Adrenal gland (tissue), 12 donors: ENCODE measurements around the gene SFMBT1. TPM values are rescaled to one million over a fixed set of nuclear protein-coding genes. Genes with fewer than 3 reads are reported as not detected.

ENCODE experiments used
- DNase-seq, 7 donors: peaks; one replicate each; pipeline ENCODE4 v3.0.0-alpha.2; 2019 to 2020
- H3K27ac ChIP-seq, 5 donors: fragments of 200-600 bp; sonication (generic) in 4 of 5; 1 replicate in 3 of 5; 2 replicates in 2 of 5; pipeline versions ENCODE4 v1.5.1 to v1.8.0; 2016 to 2020; ENCODE audit warnings: mild to moderate bottlenecking in 1 of 5
- H3K27me3 ChIP-seq: fragments of 200-600 bp; 2 replicates; pipeline ENCODE4 v1.8.0; 2021
- H3K36me3 ChIP-seq, 2 donors: fragments of 200-600 bp; replicated peaks in 1 of 2; 1 replicate in 1 of 2; 2 replicates in 1 of 2; pipeline versions ENCODE4 v1.5.1 to v1.8.0; 2018 to 2022
- H3K4me1 ChIP-seq, 2 donors: fragments of 200-600 bp; replicated peaks in 1 of 2; 1 replicate in 1 of 2; 2 replicates in 1 of 2; pipeline versions ENCODE4 v1.5.1 to v1.8.0; 2018 to 2021
- H3K4me3 ChIP-seq, 4 donors: fragments of 200-600 bp; sonication (generic) in 3 of 4; one replicate each; pipeline ENCODE4 v1.5.1; 2016 to 2018
- H3K9me3 ChIP-seq, 3 donors: fragments of 200-600 bp; sonication (generic) in 1 of 3; replicated peaks in 1 of 3; 1 replicate in 2 of 3; 2 replicates in 1 of 3; pipeline versions ENCODE4 v1.5.1 to v1.8.0; 2016 to 2021
- CTCF ChIP-seq, 6 experiments: fragments of 450-650 bp in 4 of 6; fragments of 200-600 bp in 2 of 6; sonication (generic) in 1 of 6; IDR thresholded peaks; 1 replicate in 5 of 6; 2 replicates in 1 of 6; pipeline versions ENCODE4 v1.5.1 to v1.8.0; 2016 to 2021; ENCODE audit warnings: antibody characterized with exemption in 6 of 6, mild to moderate bottlenecking in 2 of 6, moderate library complexity in 1 of 6
- POLR2A ChIP-seq, 2 donors: fragments of 450-650 bp; IDR thresholded peaks; one replicate each; pipeline ENCODE4 v1.6.1; 2017; ENCODE audit warnings: antibody characterized with exemption in 2 of 2, mild to moderate bottlenecking in 2 of 2, moderate library complexity in 1 of 2
- WGBS, 4 donors: extraction: QIAGEN DNeasy Blood & Tissue Kit in 2 of 4; methylation state at CpG; one replicate each; pipeline versions ENCODE4 v1.1.5 to v1.1.7; 2013 to 2017; 5-methylcytosine and 5-hydroxymethylcytosine counted together
- intact Hi-C, 2 donors: fragments of 100-400 bp; cut with DNase I; formaldehyde crosslinking; loops; one replicate each; pipeline versions ENCODE4 v1.14.1 to v1.15.0; 2022 to 2023
- polyA plus RNA-seq, 3 donors: library from polyadenylated mRNA; stranded (reverse); fragments of 200-250 nt in 2 of 3; fragments of 350-450 nt in 1 of 3; fragmentation: Illumina TruSeq in 1 of 3; extraction: RNeasy Lipid Tissue Mini Kit (QIAGEN cat#74804) in 1 of 3; gene quantifications; one replicate each; pipeline ENCODE4 v1.2.3, GENCODE V29; 2013 to 2014
- total RNA-seq, 9 donors: library from RNA; depleted of rRNA in 4 of 9; stranded (reverse); fragments of >200 nt in 4 of 9; fragments of 120-200 nt in 1 of 9; fragmentation: NEBNext Ultra II Directional in 1 of 9; extraction: Animal tissue kit (Norgen Biotek cat#: 25700) in 1 of 9; gene quantifications; one replicate each; pipeline versions ENCODE4 v1.1.0 to v1.2.4, GENCODE V29; 2013 to 2023
- donor health status: healthy with polysubstance abuse.
- donor health status: Bipolar disorder and iron deficiency.
- donor health status: DM: yes; HTN: yes; CAD: no.
- donor health status: DM: no; HTN: no; CAD: no.
- donor health status: DM: no; HTN: no; CAD: no.
- donor health status: DM: yes; HTN: yes; CAD: no.

Gene SFMBT1
- total and polyA plus RNA-seq, 12 donors = 2.1 to 14.8 (median 8.3) TPM

- Histone ChIP-seq H3K27me3 (no peaks in the 10 kb centered on the region), H3K4me3 (no peak overlapping the region), H3K9me3 (no peaks in the 10 kb centered on the region), H3K4me1 (peaks cover 8 to 13% of the 10 kb centered on the region in 2 donors), H3K36me3 (no peaks in the 10 kb centered on the region), H3K27ac (no peak overlapping the region)
- 91 to 96% (median 94%) methylated on average over 3 of the region's 3 CpGs for WGBS, 4 donors
- intact Hi-C loops = no loop called here
- no peak for DNase-seq
- TF ChIP-seq CTCF (IDR thresholded peaks at IDR 0.05) (no peak), POLR2A (IDR thresholded peaks at IDR 0.05) (no peak)
Observed at GRCh38 chr3:53042651-53043050, 3.2 kb downstream of the SFMBT1 start.

GRCh38 chr3:53040351-53040820 is 5.5 kb downstream of the SFMBT1 start:
- Histone ChIP-seq H3K9me3 (no peaks in the 10 kb centered on the region), H3K27me3 (no peaks in the 10 kb centered on the region), H3K27ac (no peak overlapping the region), H3K4me3 (no peak overlapping the region), H3K36me3 (no peaks in the 10 kb centered on the region), H3K4me1 (peaks cover 8 to 13% of the 10 kb centered on the region in 2 donors)
- intact Hi-C loops = no loop called here
- TF ChIP-seq CTCF (IDR thresholded peaks at IDR 0.05) (no peak), POLR2A (IDR thresholded peaks at IDR 0.05) (no peak)
- no peak for DNase-seq

- H3K27ac ChIP-seq = no peak overlapping the region
Observed at GRCh38 chr3:53039376-53039752, 6.5 kb downstream of the SFMBT1 start.

GRCh38 chr3:53038679-53039375 is 7.0 kb downstream of the SFMBT1 start:
- Histone ChIP-seq H3K36me3 (no peaks in the 10 kb centered on the region), H3K9me3 (no peaks in the 10 kb centered on the region), H3K27me3 (no peaks in the 10 kb centered on the region), H3K4me3 (no peak overlapping the region), H3K27ac (no peak overlapping the region), H3K4me1 (peaks cover 0 to 4% of the 10 kb centered on the region in 2 donors)
- no peak for DNase-seq
- intact Hi-C loops = no loop called here
- 92 to 93% (median 93%) methylated on average over 5 of the region's 5 CpGs for WGBS, 4 donors
- no peak for TF ChIP-seq POLR2A (IDR thresholded peaks at IDR 0.05)
- no peak for TF ChIP-seq CTCF (IDR thresholded peaks at IDR 0.05)

More at GRCh38 chr3:53039376-53039752, 6.5 kb downstream of the SFMBT1 start:
- intact Hi-C loops = no loop called here
- no peak for DNase-seq
- Histone ChIP-seq H3K4me3 (no peak overlapping the region), H3K27me3 (no peaks in the 10 kb centered on the region), H3K36me3 (no peaks in the 10 kb centered on the region), H3K4me1 (peaks cover 4 to 9% of the 10 kb centered on the region in 2 donors), H3K9me3 (no peaks in the 10 kb centered on the region)
- WGBS, 4 donors = 80 to 95% (median 89%) methylated on average over 2 of the region's 2 CpGs
- TF ChIP-seq POLR2A (IDR thresholded peaks at IDR 0.05) = no peak
- no peak for TF ChIP-seq CTCF (IDR thresholded peaks at IDR 0.05)
